Astrocyte of the cerebellum (primary cell): ENCODE results near the gene COL7A1.

Source experiments
- DNase-seq: peaks from one replicate; pipeline ENCODE4 v3.0.0-alpha.2; 2011; ENCODE audit warnings: low read depth
- H3K4me3 ChIP-seq: 2 replicates; pipeline ENCODE4 v1.5.1; 2011; ENCODE audit warnings: mild to moderate bottlenecking, low read depth, low read length, moderate library complexity
- in situ Hi-C: cut with HindIII; loops from 2 replicates; pipeline ENCODE4 v1.10.0; 2017; ENCODE audit warnings: low sequenced_read_pairs
- TF ChIP-seq, protein P1 (sequence below): IDR thresholded peaks from 2 replicates; pipeline ENCODE4 v1.5.1; 2012; ENCODE audit warnings: low read length, low read depth, moderate library complexity, mild to moderate bottlenecking; ENCODE audit errors: missing control alignments

The COL7A1 gene

DNA sequence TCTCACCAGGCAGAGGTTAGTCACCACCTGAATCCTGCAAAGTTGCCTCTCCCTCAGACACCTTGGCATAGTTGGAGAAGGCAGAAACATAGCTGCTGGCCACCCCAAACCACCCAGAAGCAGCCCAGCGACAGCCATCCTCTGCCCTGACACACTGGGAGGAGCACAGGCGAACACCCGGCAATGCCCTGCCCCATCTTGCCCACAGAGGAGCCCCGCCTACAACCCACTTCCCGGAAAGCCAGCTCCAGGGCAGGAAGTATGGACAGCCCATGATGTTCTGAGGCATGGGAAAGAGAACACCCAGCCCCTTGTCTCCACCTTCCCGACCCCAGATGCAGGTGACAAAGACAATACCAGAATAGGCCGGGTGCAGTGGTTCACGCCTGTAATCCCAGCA is 78.6 kb downstream of the COL7A1 start:
- no peak for DNase-seq
- no peak overlapping the region for H3K4me3 ChIP-seq
- in situ Hi-C loops, result no loop called here
- TF ChIP-seq, protein P1, sequence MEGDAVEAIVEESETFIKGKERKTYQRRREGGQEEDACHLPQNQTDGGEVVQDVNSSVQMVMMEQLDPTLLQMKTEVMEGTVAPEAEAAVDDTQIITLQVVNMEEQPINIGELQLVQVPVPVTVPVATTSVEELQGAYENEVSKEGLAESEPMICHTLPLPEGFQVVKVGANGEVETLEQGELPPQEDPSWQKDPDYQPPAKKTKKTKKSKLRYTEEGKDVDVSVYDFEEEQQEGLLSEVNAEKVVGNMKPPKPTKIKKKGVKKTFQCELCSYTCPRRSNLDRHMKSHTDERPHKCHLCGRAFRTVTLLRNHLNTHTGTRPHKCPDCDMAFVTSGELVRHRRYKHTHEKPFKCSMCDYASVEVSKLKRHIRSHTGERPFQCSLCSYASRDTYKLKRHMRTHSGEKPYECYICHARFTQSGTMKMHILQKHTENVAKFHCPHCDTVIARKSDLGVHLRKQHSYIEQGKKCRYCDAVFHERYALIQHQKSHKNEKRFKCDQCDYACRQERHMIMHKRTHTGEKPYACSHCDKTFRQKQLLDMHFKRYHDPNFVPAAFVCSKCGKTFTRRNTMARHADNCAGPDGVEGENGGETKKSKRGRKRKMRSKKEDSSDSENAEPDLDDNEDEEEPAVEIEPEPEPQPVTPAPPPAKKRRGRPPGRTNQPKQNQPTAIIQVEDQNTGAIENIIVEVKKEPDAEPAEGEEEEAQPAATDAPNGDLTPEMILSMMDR, result no peak

- TF ChIP-seq, protein P1, result no peak
- DNase-seq, result no peak
- no peak overlapping the region for H3K4me3 ChIP-seq
- in situ Hi-C loops, result no loop called here
These were observed 80.5 kb downstream of the COL7A1 start for GRCh38 chr3:48514431-48515227.
